GM12892 (cell line): ENCODE results near the gene ZMYM3.

Experiments used
- DNase-seq: peaks from one replicate; pipeline ENCODE4 v3.0.0; 2011; ENCODE audit not compliant: insufficient read length
- FAIRE-seq: peaks from 2 replicates; lab custom pipeline; 2011; peaks lifted over from hg19 to GRCh38; lab: Jason Lieb, UNC
- POLR2A ChIP-seq: IDR thresholded peaks from 2 replicates; pipeline ENCODE4 v1.6.1; 2011; ENCODE audit warnings: low read depth, low read length, control low read depth
- POLR2AphosphoS5 ChIP-seq: IDR thresholded peaks from 2 replicates; pipeline ENCODE4 v1.6.1; 2011; ENCODE audit warnings: low read depth, low read length, control low read depth
- TAF1 ChIP-seq: IDR thresholded peaks from 2 replicates; pipeline ENCODE4 v1.6.1; 2011; ENCODE audit warnings: low read depth, mild to moderate bottlenecking, control low read depth, low read length, borderline replicate concordance

The ZMYM3 gene

DNA sequence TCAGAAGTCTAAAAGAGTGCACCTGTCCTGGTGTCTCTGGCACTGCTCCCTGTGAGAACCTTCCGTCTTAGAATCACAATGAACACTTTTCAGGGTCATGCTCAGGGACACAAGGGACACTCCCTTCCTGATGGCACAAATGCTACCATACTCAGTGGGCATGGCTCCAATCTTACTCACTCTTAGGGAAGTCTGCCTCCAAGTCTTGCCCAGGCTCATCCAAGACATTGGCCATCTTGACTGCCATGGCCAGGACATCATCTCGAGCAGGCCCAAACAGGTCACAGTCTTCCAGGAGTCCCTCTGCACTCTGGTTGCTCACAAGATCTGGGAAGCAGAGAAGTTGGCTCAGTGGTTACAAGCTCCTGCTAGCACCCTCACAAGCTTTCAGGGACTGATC is 8.8 kb downstream of the ZMYM3 start:
- FAIRE-seq (no peak), DNase-seq (no peak)
- no peak for TF ChIP-seq POLR2A
- no peak for TF ChIP-seq TAF1
- no peak for TF ChIP-seq POLR2AphosphoS5

DNA sequence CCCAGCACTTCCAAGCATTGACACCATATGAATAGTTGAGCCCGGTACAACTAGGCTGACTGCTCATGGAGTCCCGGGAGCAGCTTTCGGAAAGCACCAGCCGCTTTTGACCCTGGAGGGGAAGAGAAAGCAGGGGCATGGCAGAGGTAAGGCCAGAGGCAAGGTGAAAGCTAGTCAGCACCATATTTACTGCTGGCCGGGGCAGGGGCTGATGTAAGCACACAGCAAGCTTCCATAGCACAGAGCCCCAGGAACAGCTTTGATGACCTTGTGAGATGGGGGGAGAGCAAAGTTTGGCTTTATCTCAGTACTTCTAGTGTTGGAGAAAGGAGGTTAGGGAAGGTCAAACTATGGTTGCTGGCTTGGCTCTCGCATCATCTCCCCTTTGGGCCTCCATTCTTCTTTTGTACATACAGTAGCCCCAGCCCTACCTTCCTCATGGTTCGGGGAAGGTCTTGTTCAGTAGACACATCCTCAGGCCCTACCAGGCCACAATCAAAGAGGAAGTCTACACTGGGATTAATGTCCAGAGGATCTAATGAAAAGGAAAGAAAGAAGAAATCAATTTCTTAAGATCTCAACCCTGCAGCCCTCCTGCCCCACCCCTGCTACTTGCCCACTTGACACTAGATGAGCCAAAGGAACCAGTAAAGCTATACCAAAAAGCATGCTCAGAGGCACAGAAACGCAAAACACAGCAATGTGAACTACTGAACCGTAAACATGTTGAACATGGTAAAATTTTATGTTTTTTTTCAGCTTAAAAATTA is 9.4 kb downstream of the ZMYM3 start:
- no peak for TF ChIP-seq POLR2AphosphoS5
- no peak for FAIRE-seq

DNA sequence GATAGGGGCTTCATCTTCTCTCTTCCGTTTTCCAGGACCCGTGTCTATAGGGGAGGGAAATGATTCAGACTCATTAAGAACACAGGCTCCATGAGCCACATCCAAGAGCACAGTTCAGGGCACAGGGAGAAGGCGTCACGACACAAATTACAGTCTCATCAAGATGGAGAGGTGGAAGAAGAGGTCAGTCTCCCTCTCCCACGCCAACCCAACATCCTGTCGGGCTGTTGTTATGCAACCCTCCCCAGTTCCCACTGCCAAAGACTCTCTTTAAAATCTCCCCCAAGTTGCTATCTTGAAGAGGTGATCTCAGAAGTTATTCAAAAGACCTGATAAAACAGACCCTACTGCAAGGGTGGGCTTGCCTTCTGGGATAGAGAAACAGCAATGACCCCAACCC is 12.6 kb downstream of the ZMYM3 start:
- TF ChIP-seq POLR2AphosphoS5: no peak
- no peak for TF ChIP-seq POLR2A
- TF ChIP-seq TAF1: no peak
- no peak for FAIRE-seq
- no peak for DNase-seq

More for the DNA sequence above, 9.4 kb downstream of the ZMYM3 start:
- no peak for DNase-seq

DNA sequence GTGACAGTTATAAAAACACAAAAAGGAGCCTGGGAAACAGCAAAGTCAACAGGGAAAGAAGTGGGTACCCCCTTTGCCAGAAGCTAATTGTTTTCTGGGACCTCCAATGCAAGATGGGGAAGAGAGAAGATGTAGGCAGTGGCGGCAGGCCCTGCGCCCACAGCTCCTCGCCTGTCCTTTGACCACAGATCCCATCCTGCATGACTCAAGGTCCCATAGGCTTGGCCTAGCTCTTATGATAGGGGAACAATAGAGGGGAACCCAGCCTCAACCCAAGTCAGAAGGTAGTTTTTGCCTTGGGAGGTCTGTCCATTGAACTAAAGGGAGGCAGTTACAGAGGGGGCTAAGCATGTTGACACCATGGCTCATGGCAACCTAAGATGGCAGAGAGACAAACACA is 14.2 kb downstream of the ZMYM3 start:
- DNase-seq (no peak), FAIRE-seq (no peak)
- TF ChIP-seq POLR2A (no peak), POLR2AphosphoS5 (no peak), TAF1 (no peak)

DNA sequence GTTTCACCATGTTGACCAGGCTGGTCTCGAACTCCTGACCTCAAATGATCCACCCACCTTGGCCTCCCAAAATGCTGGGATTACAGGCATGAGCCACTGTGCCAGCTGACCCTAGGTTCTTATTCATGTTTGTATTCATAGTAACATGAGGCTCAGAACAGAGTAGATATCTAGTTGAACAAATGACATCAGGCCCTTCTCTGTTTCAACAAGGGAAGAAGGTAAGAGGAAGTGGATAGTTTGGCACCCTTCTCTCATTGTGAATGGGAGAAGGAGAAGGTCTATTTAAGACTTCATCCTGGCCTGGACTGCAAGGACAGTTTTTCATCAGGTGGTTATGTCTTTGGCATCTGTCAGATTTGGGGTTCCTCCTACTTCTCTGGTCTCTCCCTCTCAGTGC is 17.1 kb downstream of the ZMYM3 start:
- TF ChIP-seq POLR2AphosphoS5 (no peak), TAF1 (no peak), POLR2A (no peak)
- DNase-seq (no peak), FAIRE-seq (no peak)

DNA sequence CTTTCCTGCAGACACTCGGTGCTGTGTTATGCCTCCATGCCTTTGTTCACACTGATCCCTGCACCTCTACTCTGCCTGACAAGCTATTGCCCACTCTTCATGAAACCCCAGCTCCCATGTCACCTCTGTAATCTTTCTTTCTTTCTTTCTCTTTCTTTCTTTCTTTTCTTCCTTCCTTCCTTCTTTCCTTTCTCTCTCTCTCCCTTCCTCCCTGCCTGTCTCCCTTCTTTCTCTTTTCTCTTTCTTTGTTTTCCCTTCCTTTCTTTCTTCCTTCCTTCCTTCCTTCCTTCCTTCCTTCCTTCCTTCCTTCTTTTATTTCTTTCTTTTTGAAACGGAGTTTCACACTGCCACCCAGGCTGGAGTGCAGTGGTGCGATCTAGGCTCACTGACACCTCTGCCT is 18.5 kb downstream of the ZMYM3 start:
- TF ChIP-seq POLR2A (no peak), POLR2AphosphoS5 (no peak), TAF1 (no peak)
- no peak for FAIRE-seq
- DNase-seq: no peak

DNA sequence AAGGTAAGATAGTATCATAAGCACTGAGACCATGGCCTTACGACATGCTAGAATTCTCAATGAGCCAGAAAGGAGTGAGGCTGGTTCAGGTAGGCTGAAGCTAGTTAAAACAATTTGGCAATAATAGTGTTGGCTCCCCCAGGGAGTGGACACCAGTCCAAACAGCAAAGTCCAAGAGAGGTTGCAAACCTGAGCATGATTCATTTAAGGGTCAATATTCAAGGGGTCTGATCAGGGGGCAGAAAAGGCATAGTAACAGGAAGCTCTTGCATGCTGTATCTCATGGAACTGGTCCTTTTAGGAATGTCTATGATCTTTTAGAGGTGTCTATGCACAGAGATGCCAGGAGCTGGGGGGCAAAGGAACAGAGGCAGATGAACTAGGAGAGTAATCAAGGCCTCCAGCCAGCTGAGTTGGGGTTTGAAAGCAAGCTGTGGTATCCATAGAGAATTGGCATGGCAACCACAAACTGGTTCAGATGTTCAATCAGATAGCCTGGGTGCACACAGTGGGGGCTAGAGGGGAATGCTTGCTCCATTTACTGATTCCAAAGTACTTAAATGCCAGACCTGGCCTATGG is 25.8 kb downstream of the ZMYM3 start:
- FAIRE-seq (no peak), DNase-seq (no peak)
- no peak for TF ChIP-seq POLR2A

DNA sequence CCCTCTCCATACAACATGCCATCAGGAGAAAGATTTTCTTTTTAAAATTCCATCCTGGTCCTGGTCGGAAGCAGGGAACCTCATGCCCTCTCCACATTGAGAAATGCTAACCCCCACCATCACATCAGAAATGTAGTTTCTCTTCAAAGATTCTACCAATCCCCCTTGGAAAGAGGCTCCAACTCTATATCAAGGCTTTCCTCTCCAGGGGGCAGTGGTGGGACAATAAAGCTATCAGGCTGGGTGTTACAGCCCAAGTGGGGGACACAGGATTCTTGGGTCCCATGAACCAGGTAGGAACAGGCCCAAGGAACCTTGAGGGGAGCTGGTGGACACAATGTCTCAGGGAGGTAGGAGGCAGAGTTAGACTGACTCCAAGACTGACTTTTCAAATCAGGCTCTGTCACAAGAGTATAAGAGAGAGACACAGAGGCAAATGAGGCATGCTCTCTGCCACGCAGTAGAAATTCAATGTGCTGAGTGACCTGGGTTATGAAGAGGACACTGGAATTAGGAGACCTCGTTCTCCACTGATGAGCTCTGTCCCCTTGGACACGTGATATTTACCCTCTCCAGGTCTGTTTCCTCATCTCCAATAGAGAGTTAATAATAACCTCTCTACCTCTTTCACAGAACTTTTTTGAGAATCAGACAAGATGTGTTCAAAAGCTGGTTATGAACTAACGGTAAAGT is 26.4 kb downstream of the ZMYM3 start:
- FAIRE-seq (no peak), DNase-seq (no peak)
- TF ChIP-seq POLR2A (no peak), POLR2AphosphoS5 (no peak)

DNA sequence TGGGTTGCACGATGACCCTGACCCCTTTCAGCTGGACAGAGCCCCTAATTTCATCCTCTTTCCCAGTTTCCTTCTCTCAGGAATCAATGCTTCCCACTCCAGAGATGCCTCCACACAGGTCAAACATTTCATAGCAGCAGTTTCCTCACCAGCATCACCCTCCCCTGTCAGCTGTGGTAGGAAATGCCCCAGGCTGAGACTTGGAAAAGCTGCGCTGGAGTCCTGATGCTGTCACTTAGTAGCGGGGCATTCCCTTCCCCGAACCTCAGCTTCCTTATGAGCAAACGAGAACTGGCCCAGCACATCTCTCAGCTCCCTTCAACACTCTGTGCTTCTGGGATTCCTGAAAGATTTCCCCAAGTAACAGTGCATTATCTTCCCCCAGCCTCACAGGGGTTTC is 28.3 kb downstream of the ZMYM3 start:
- TF ChIP-seq POLR2AphosphoS5: no peak
- TF ChIP-seq TAF1: no peak
- no peak for TF ChIP-seq POLR2A
- FAIRE-seq (no peak), DNase-seq (no peak)

DNA sequence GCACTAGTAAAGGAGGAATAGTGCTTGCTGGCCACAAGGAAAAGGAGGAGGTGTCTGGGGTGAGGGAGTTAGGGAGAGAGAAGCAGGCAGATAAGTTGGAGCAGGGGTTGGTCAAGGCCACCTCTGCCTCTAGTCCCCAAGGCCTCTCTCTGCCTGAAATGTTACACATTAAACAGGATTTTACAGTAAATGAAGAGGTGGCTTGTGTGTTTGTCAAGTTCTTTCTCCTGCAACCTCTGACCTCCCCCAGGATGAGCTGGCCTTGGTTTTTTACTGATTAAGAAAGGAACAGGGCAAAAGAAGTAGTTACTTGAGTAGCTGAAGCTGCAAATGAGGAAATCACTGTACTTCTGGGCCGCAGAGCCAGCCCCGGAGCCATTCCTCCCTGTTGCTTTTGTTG is 28.9 kb downstream of the ZMYM3 start:
- TF ChIP-seq POLR2AphosphoS5 (no peak), TAF1 (no peak), POLR2A (no peak)
- no peak for DNase-seq
- FAIRE-seq: no peak

DNA sequence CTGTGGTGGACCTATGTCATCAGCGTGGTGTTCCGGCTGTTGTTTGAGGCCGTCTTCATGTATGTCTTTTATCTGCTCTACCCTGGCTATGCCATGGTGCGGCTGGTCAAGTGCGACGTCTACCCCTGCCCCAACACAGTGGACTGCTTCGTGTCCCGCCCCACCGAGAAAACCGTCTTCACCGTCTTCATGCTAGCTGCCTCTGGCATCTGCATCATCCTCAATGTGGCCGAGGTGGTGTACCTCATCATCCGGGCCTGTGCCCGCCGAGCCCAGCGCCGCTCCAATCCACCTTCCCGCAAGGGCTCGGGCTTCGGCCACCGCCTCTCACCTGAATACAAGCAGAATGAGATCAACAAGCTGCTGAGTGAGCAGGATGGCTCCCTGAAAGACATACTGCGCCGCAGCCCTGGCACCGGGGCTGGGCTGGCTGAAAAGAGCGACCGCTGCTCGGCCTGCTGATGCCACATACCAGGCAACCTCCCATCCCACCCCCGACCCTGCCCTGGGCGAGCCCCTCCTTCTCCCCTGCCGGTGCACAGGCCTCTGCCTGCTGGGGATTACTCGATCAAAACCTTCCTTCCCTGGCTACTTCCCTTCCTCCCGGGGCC is 29.7 kb downstream of the ZMYM3 start:
- no peak for TF ChIP-seq POLR2A
- TF ChIP-seq TAF1: no peak
- TF ChIP-seq POLR2AphosphoS5: no peak
- no peak for DNase-seq
- FAIRE-seq: no peak

DNA sequence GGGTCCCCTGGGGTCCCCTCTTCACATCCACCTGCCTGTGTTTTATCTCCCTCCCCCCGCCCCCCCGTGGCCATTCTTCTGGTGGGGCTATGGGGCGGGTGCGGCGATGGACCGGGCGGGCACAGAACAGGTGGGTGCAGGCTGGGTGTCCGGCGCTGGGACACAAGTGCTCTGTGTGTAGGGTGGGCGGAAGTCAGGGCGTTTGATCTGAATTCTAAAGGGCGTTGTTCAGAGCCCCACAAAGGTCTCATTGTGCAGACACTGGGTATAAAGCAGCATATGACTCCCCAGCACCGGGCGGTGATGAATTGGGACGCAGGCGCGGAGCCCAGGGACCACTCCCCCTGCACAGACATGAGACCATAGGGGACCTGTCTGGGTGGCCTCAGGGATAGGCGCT is 31.0 kb downstream of the ZMYM3 start, which contains the start of gene GJB1:
Gene GJB1, plus strand, starts transcription at position 296 of the 400 bp plus-strand sequence. CDS start 484 bp downstream, outside the sequence.
- TF ChIP-seq POLR2A (no peak), POLR2AphosphoS5 (no peak), TAF1 (no peak)
- no peak for FAIRE-seq
- DNase-seq: no peak
